KMS-11 (cell line): ENCODE data around the gene IRX5.

Source experiments
- H2AFZ ChIP-seq: fragments of 200-600 bp; sonication (generic); 2 replicates; pipeline ENCODE4 v1.6.1; 2016; ENCODE audit warnings: antibody characterized with exemption, mixed run types, low read depth
- H3K27ac ChIP-seq: fragments of 200-600 bp; sonication (generic); 2 replicates; pipeline ENCODE4 v1.6.1; 2016; ENCODE audit warnings: mild to moderate bottlenecking, mixed run types
- H3K27me3 ChIP-seq: fragments of 200-600 bp; sonication (generic); 2 replicates; pipeline ENCODE4 v1.6.1; 2017; ENCODE audit warnings: mild to moderate bottlenecking, low read depth, mixed run types, moderate library complexity; ENCODE audit not compliant: insufficient read depth
- H3K36me3 ChIP-seq: fragments of 200-600 bp; sonication (generic); 2 replicates; pipeline ENCODE4 v1.6.1; 2017; ENCODE audit warnings: mild to moderate bottlenecking, mixed run types; ENCODE audit not compliant: insufficient read depth
- H3K4me1 ChIP-seq: fragments of 200-600 bp; sonication (generic); 2 replicates; pipeline ENCODE4 v1.6.1; 2016; ENCODE audit warnings: mild to moderate bottlenecking, low read depth, mixed run types; ENCODE audit not compliant: poor library complexity, severe bottlenecking
- H3K4me2 ChIP-seq: fragments of 200-600 bp; sonication (generic); 2 replicates; pipeline ENCODE4 v1.7.0; 2016; ENCODE audit warnings: mild to moderate bottlenecking, mixed run types
- H3K4me3 ChIP-seq: fragments of 200-600 bp; sonication (generic); IDR thresholded peaks from 2 replicates; pipeline ENCODE4 v1.6.1; 2017; ENCODE audit warnings: low read depth, low read length, mixed read lengths; ENCODE audit not compliant: insufficient read depth
- H3K79me2 ChIP-seq: fragments of 200-600 bp; sonication (generic); 2 replicates; pipeline ENCODE4 v1.6.1; 2016; ENCODE audit warnings: low read depth, mixed run types; ENCODE audit not compliant: insufficient read depth
- H3K9ac ChIP-seq: fragments of 200-600 bp; sonication (generic); 2 replicates; pipeline ENCODE4 v1.6.1; 2016; ENCODE audit warnings: mild to moderate bottlenecking, mixed run types
- H4K20me1 ChIP-seq: fragments of 200-600 bp; sonication (generic); 2 replicates; pipeline ENCODE4 v1.6.1; 2016; ENCODE audit warnings: mild to moderate bottlenecking, mixed run types; ENCODE audit not compliant: insufficient read depth
- CTCF ChIP-seq: fragments of 200-600 bp; sonication (generic); conservative IDR thresholded peaks from 2 replicates; pipeline ENCODE4 v1.6.1; 2017; ENCODE audit warnings: low read depth, mild to moderate bottlenecking, antibody characterized with exemption, low read length, moderate library complexity, mixed read lengths

IRX5 gene

GRCh38 chr16:54937671-54938211 lies 7.1 kb downstream of the IRX5 start:
- no peaks in the 10 kb centered on the region for H4K20me1 ChIP-seq
- H3K36me3 ChIP-seq: no peaks in the 10 kb centered on the region
- H2AFZ ChIP-seq: no peak overlapping the region
- no peaks in the 10 kb centered on the region for H3K4me1 ChIP-seq
- H3K4me2 ChIP-seq: no peak overlapping the region
- H3K4me3 ChIP-seq: no peak overlapping the region
- no peak overlapping the region for H3K27ac ChIP-seq
- 0 out of 2 replicates have a peak, but pooled peaks have one; percentile 11 for TF ChIP-seq CTCF
- no peak overlapping the region for H3K9ac ChIP-seq
- no peaks in the 10 kb centered on the region for H3K79me2 ChIP-seq
- H3K27me3 ChIP-seq: no peaks in the 10 kb centered on the region

- no peak overlapping the region for H2AFZ ChIP-seq
- TF ChIP-seq CTCF: no peak
- no peaks in the 10 kb centered on the region for H3K79me2 ChIP-seq
- no peak overlapping the region for H3K9ac ChIP-seq
- no peaks in the 10 kb centered on the region for H3K27me3 ChIP-seq
- no peaks in the 10 kb centered on the region for H4K20me1 ChIP-seq
- no peaks in the 10 kb centered on the region for H3K36me3 ChIP-seq
- H3K27ac ChIP-seq: no peak overlapping the region
- H3K4me3 ChIP-seq: no peak overlapping the region
- H3K4me2 ChIP-seq: no peak overlapping the region
- no peaks in the 10 kb centered on the region for H3K4me1 ChIP-seq
Observed at GRCh38 chr16:54938212-54939028, 7.8 kb downstream of the IRX5 start.

- Histone ChIP-seq H3K9ac (no peak overlapping the region), H3K4me3 (no peak overlapping the region)
Observed at GRCh38 chr16:54939029-54939346, 8.3 kb downstream of the IRX5 start.

GRCh38 chr16:54939510-54940278 lies 9.0 kb downstream of the IRX5 start:
- H3K79me2 ChIP-seq: no peaks in the 10 kb centered on the region
- no peak for TF ChIP-seq CTCF
- no peaks in the 10 kb centered on the region for H3K4me1 ChIP-seq
- no peak overlapping the region for H3K27ac ChIP-seq
- H3K36me3 ChIP-seq: no peaks in the 10 kb centered on the region
- H4K20me1 ChIP-seq: no peaks in the 10 kb centered on the region
- H3K4me3 ChIP-seq: no peak overlapping the region
- no peaks in the 10 kb centered on the region for H3K27me3 ChIP-seq
- H3K9ac ChIP-seq: no peak overlapping the region
- no peak overlapping the region for H3K4me2 ChIP-seq
- H2AFZ ChIP-seq: no peak overlapping the region

More at GRCh38 chr16:54939029-54939346, 8.3 kb downstream of the IRX5 start:
- no peak overlapping the region for H3K27ac ChIP-seq
- H3K27me3 ChIP-seq: no peaks in the 10 kb centered on the region
- no peaks in the 10 kb centered on the region for H3K36me3 ChIP-seq
- H3K4me1 ChIP-seq: no peaks in the 10 kb centered on the region
- H2AFZ ChIP-seq: no peak overlapping the region
- H3K79me2 ChIP-seq: no peaks in the 10 kb centered on the region
- no peak for TF ChIP-seq CTCF
- no peaks in the 10 kb centered on the region for H4K20me1 ChIP-seq
- H3K4me2 ChIP-seq: no peak overlapping the region
